CD14-positive monocyte (primary cell): ENCODE measurements around the gene NFIC. TPM values are rescaled to one million over a fixed set of nuclear protein-coding genes. Genes with fewer than 3 reads are reported as not detected.
A peak's percentile ranks its signal among the peaks of the same experiment; 100 is the strongest.
"Not testable (repeated sequence)": the region's sequence is repeated elsewhere in the genome, so short reads cannot be mapped to it uniquely, and the experiment has no call there.

Experiments used
- DNase-seq, 3 donors: peaks; one replicate each; pipeline ENCODE4 v3.0.0-alpha.2; 2011 to 2022
- H2AFZ ChIP-seq: 2 replicates; pipeline ENCODE4 v1.6.0; 2012; ENCODE audit warnings: mild to moderate bottlenecking, low read depth, low read length, inconsistent platforms; ENCODE audit not compliant: insufficient read depth, poor library complexity, severe bottlenecking
- H3K27ac ChIP-seq, 2 donors: 1 replicate in 1 of 2; 2 replicates in 1 of 2; pipeline ENCODE4 v1.5.1; 2012 to 2013; ENCODE audit warnings: low read length in 2 of 2, control low read depth in 1 of 2, inconsistent platforms in 1 of 2, low read depth in 1 of 2, mild to moderate bottlenecking in 1 of 2
- H3K27me3 ChIP-seq, 2 donors: one replicate each; pipeline versions ENCODE4 v1.6.0 to v1.6.1; 2011 to 2013; ENCODE audit warnings: low read length in 2 of 2; ENCODE audit not compliant: control insufficient read depth in 2 of 2, insufficient read depth in 2 of 2
- H3K36me3 ChIP-seq, 2 donors: replicated peaks in 1 of 2; 1 replicate in 1 of 2; 2 replicates in 1 of 2; pipeline versions ENCODE4 v1.5.1 to v1.6.1; 2012 to 2013; ENCODE audit warnings: low read length in 2 of 2, control low read depth in 1 of 2, inconsistent platforms in 1 of 2, mild to moderate bottlenecking in 1 of 2; ENCODE audit not compliant: insufficient read depth in 2 of 2, control insufficient read depth in 1 of 2
- H3K4me1 ChIP-seq, 2 donors: 1 replicate in 1 of 2; 2 replicates in 1 of 2; pipeline versions ENCODE4 v1.5.1 to v1.6.1; 2012 to 2013; ENCODE audit warnings: low read length in 2 of 2, control low read depth in 1 of 2, inconsistent platforms in 1 of 2, mild to moderate bottlenecking in 1 of 2, moderate library complexity in 1 of 2; ENCODE audit not compliant: insufficient read depth in 2 of 2, control insufficient read depth in 1 of 2
- H3K4me2 ChIP-seq: replicated peaks from 2 replicates; pipeline ENCODE3; 2012; ENCODE audit warnings: low read length, moderate library complexity, mild to moderate bottlenecking; ENCODE audit not compliant: poor library complexity, severe bottlenecking; ENCODE audit errors: extremely low read depth
- H3K4me3 ChIP-seq, 3 experiments: fragments of 200-600 bp in 1 of 3; sonication (generic) in 1 of 3; replicated peaks in 1 of 3; 1 replicate in 2 of 3; 2 replicates in 1 of 3; pipeline ENCODE4 v1.5.1; 2011 to 2013; ENCODE audit warnings: low read length in 3 of 3, mild to moderate bottlenecking in 3 of 3, control low read depth in 2 of 3, low read depth in 2 of 3, inconsistent platforms in 1 of 3, moderate library complexity in 1 of 3
- H3K79me2 ChIP-seq: 2 replicates; pipeline ENCODE4 v1.6.0; 2012; ENCODE audit warnings: mild to moderate bottlenecking, control low read depth, inconsistent platforms, low read length, moderate library complexity; ENCODE audit not compliant: insufficient read depth
- H3K9ac ChIP-seq: 2 replicates; pipeline ENCODE4 v1.6.0; 2017; ENCODE audit warnings: low read length, mild to moderate bottlenecking; ENCODE audit not compliant: insufficient read depth, poor library complexity, severe bottlenecking
- H3K9me3 ChIP-seq, 2 donors: replicated peaks in 1 of 2; 1 replicate in 1 of 2; 2 replicates in 1 of 2; pipeline versions ENCODE4 v1.5.1 to v1.6.1; 2012 to 2013; ENCODE audit warnings: low read length in 2 of 2, control low read depth in 1 of 2; ENCODE audit not compliant: control insufficient read depth in 1 of 2, insufficient read depth in 1 of 2
- H4K20me1 ChIP-seq: 2 replicates; pipeline ENCODE4 v1.6.0; 2012; ENCODE audit warnings: mild to moderate bottlenecking, low read length, control low read depth, moderate library complexity; ENCODE audit not compliant: insufficient read depth
- H3K27ac Mint-ChIP-seq, 7 donors: one replicate each; pipeline ENCODE4 v1.8.0; 2020; ENCODE audit warnings: mild to moderate bottlenecking in 7 of 7, mixed read lengths in 7 of 7, moderate library complexity in 6 of 7, inconsistent platforms in 2 of 7
- H3K27me3 Mint-ChIP-seq, 3 donors: one replicate each; pipeline ENCODE4 v1.8.0; 2021 to 2022; ENCODE audit warnings: low read depth in 3 of 3, mild to moderate bottlenecking in 3 of 3, mixed read lengths in 3 of 3, moderate library complexity in 3 of 3, inconsistent platforms in 1 of 3
- H3K36me3 Mint-ChIP-seq, 2 donors: one replicate each; pipeline ENCODE4 v1.8.0; 2020; ENCODE audit warnings: mixed read lengths in 2 of 2, inconsistent platforms in 1 of 2, mild to moderate bottlenecking in 1 of 2
- H3K4me1 Mint-ChIP-seq: one replicate; pipeline ENCODE4 v1.8.0; 2020; ENCODE audit warnings: mild to moderate bottlenecking, mixed read lengths
- H3K4me3 Mint-ChIP-seq, 2 donors: one replicate each; pipeline ENCODE4 v1.8.0; 2020; ENCODE audit warnings: mild to moderate bottlenecking in 2 of 2, mixed read lengths in 2 of 2, moderate library complexity in 1 of 2
- H3K9me3 Mint-ChIP-seq, 7 donors: one replicate each; pipeline ENCODE4 v1.8.0; 2020 to 2022; ENCODE audit warnings: mixed read lengths in 7 of 7, mild to moderate bottlenecking in 6 of 7, moderate library complexity in 6 of 7, inconsistent platforms in 2 of 7
- CTCF ChIP-seq: fragments of 200-600 bp; IDR thresholded peaks from one replicate; pipeline ENCODE4 v1.8.0; 2022; ENCODE audit warnings: antibody characterized with exemption, mild to moderate bottlenecking
- WGBS: methylation state at CpG from one replicate; pipeline ENCODE4 v1.1.5; 2013; ENCODE audit warnings: missing lambda C conversion rate; ENCODE audit not compliant: insufficient coverage; 5-methylcytosine and 5-hydroxymethylcytosine counted together
- intact Hi-C, 2 donors: fragments of 100-400 bp; cut with micrococcal nuclease; formaldehyde crosslinking; loops; one replicate each; pipeline versions ENCODE4 v1.15.0 to v1.15.1; 2023
- polyA plus RNA-seq, 3 donors: library from polyadenylated mRNA; depleted of rRNA in 1 of 3; unstranded in 2 of 3; stranded (reverse) in 1 of 3; fragments of 300-500 nt in 2 of 3; fragments of >200 nt in 1 of 3; fragmentation: Illumina TruSeq in 2 of 3; gene quantifications; 1 replicate in 2 of 3; 2 replicates in 1 of 3; pipeline ENCODE4 v1.2.3, GENCODE V29; 2012 to 2021

Gene NFIC
- polyA plus RNA-seq, 3 donors = 7.0 to 13.8 (median 11.5) TPM

GRCh38 chr19:3508121-3508661 lies 141.8 kb downstream of the NFIC start:
- DNase-seq, H3K4me3 ChIP-seq, H3K9me3 ChIP-seq, H3K9me3 Mint-ChIP-seq, H3K4me3 Mint-ChIP-seq, H3K4me2 ChIP-seq, H3K27me3 ChIP-seq, H2AFZ ChIP-seq, H3K9ac ChIP-seq, H3K27me3 Mint-ChIP-seq: not testable (repeated sequence)
- H3K36me3 ChIP-seq = peaks cover 30 to 32% of the 10 kb centered on the region in 2 donors
- intact Hi-C loops = loop anchor here (5.0 to 10.0 kb wide), 4 partner anchors 44 to 73 kb away; partner anchors contain the start of genes HMG20B (in 1 of the 2) and MFSD12 (in 1 of the 2)
- H4K20me1 ChIP-seq = peaks cover 49% of the 10 kb centered on the region
- 97% methylated on average over 8 of the region's 18 CpGs for WGBS
- Mint-ChIP-seq H3K27ac (peak overlapping the region in 4 of 7 donors; percentile 19 to 60 (median 48)), H3K36me3 (peaks cover 22 to 36% of the 10 kb centered on the region in 2 donors), H3K4me1 (peaks cover 42% of the 10 kb centered on the region)
- H3K27ac ChIP-seq = peak overlapping the region in 1 of 2 donors; percentile 26
- H3K4me1 ChIP-seq = peaks cover 19 to 23% of the 10 kb centered on the region in 2 donors
- peaks cover 70% of the 10 kb centered on the region for H3K79me2 ChIP-seq

DNA sequence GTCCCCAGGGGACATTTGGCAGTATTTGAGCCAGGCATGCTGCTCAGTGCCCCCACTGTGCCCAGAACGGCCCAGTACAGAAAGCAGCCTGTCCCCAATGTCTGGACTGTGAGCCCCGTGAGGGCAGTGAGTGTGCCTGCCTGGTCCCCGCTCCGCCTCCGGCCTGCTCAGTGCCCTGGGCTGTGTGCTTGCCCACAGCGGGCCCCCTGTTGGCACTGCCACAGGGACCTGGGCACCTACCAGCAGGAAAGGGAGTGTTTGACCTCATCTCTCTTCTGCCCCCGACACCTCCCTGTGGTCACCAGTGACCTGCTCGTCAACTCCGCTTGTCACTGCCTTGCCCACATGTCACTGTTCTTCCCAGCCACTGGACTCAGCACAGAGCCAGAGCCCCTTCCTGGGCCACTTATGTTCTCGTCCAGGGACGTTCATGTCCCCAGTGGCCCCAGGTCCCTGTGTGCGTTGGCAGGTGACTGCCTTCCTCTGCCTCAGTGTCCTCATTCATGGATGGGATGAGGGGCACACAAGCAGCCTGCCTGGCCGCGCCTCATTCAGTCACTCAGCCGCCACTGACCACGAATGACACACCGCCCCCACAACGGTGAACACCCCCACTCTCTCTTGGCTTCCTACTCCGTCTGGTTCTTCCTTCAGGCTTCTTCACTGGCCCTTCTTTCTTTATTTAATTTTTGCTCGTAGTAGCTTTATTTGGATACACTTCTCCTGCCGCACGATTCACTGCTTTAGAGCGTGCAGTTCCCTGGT lies 142.6 kb downstream of the NFIC start:
- H3K9me3 Mint-ChIP-seq = peaks cover 0 to 3% (median 0%) of the 10 kb centered on the region in 7 donors
- H3K4me2 ChIP-seq = no peak overlapping the region

More for the DNA sequence above, 142.6 kb downstream of the NFIC start:
- DNase-seq = no peak
- H3K79me2 ChIP-seq = peaks cover 78% of the 10 kb centered on the region
- H4K20me1 ChIP-seq = peaks cover 56% of the 10 kb centered on the region
- no peak overlapping the region for H3K9ac ChIP-seq
- TF ChIP-seq CTCF = no peak
- Mint-ChIP-seq H3K36me3 (peaks cover 22 to 36% of the 10 kb centered on the region in 2 donors), H3K27ac (peak overlapping the region in 4 of 7 donors; percentile 19 to 60 (median 48)), H3K4me3 (no peak overlapping the region), H3K4me1 (peaks cover 42% of the 10 kb centered on the region), H3K27me3 (peaks cover 0 to 3% (median 2%) of the 10 kb centered on the region in 3 donors)
- no peak overlapping the region for H3K4me3 ChIP-seq
- H3K27me3 ChIP-seq = no peaks in the 10 kb centered on the region
- peaks cover 19 to 23% of the 10 kb centered on the region in 2 donors for H3K4me1 ChIP-seq
- H2AFZ ChIP-seq = no peak overlapping the region
- peaks cover 32 to 34% of the 10 kb centered on the region in 2 donors for H3K36me3 ChIP-seq
- H3K27ac ChIP-seq = peak overlapping the region in 1 of 2 donors; percentile 26
- 87% methylated on average over 21 of the region's 23 CpGs for WGBS
- no peaks in the 10 kb centered on the region for H3K9me3 ChIP-seq
- intact Hi-C loops = loop anchor here (5.0 to 10.0 kb wide), 4 partner anchors 43 to 74 kb away; partner anchors contain the start of genes HMG20B (in 1 of the 2) and MFSD12 (in 1 of the 2)
